Renal pelvis (tissue), 4 donors: ENCODE measurements around the gene PRKCH. TPM values are rescaled to one million over a fixed set of nuclear protein-coding genes. Genes with fewer than 3 reads are reported as not detected.

Experiments
- DNase-seq: peaks from one replicate; pipeline ENCODE4 v3.0.0-alpha.2; 2013
- polyA plus RNA-seq, 3 donors: library from polyadenylated mRNA; unstranded; fragments of 120-200 nt; gene quantifications; one replicate each; pipeline ENCODE4 v1.2.1, GENCODE V29; 2013; ENCODE audit not compliant: insufficient read length in 3 of 3

PRKCH gene
- polyA plus RNA-seq, 3 donors, result 15.5 to 22.6 (median 15.8) TPM

- no peak for DNase-seq
Observed at GRCh38 chr14:61362072-61362750, 40.8 kb downstream of the PRKCH start.

- DNase-seq, result no peak
Observed at GRCh38 chr14:61364243-61364642, 42.9 kb downstream of the PRKCH start.

GRCh38 chr14:61365667-61366212, 44.4 kb downstream of the PRKCH start:
- DNase-seq, result no peak

GRCh38 chr14:61368114-61368710, 46.8 kb downstream of the PRKCH start:
- DNase-seq, result no peak

- DNase-seq, result no peak
Observed at GRCh38 chr14:61368781-61369453, 47.5 kb downstream of the PRKCH start.

GRCh38 chr14:61369454-61369810, 48.1 kb downstream of the PRKCH start:
- DNase-seq, result no peak

GRCh38 chr14:61372379-61372778, 51.0 kb downstream of the PRKCH start:
- no peak for DNase-seq

GRCh38 chr14:61372842-61373555, 51.6 kb downstream of the PRKCH start:
- DNase-seq, result no peak

- DNase-seq, result no peak
Observed at GRCh38 chr14:61374284-61374683, 52.9 kb downstream of the PRKCH start.

GRCh38 chr14:61375218-61375617, 53.8 kb downstream of the PRKCH start:
- DNase-seq, result no peak

GRCh38 chr14:61376314-61376713, 54.9 kb downstream of the PRKCH start:
- DNase-seq, result no peak

- DNase-seq, result no peak
Observed at GRCh38 chr14:61377749-61378148, 56.4 kb downstream of the PRKCH start.

- DNase-seq, result no peak
Observed at GRCh38 chr14:61379639-61380184, 58.3 kb downstream of the PRKCH start.

GRCh38 chr14:61380984-61381383, 59.6 kb downstream of the PRKCH start:
- no peak for DNase-seq

- DNase-seq, result no peak
Observed at GRCh38 chr14:61381553-61381952, 60.2 kb downstream of the PRKCH start.

- DNase-seq, result no peak
Observed at GRCh38 chr14:61382842-61383241, 61.5 kb downstream of the PRKCH start.

GRCh38 chr14:61385002-61385685, 63.8 kb downstream of the PRKCH start:
- DNase-seq, result no peak

- no peak for DNase-seq
Observed at GRCh38 chr14:61386173-61386772, 64.9 kb downstream of the PRKCH start.

GRCh38 chr14:61387076-61387475, 65.7 kb downstream of the PRKCH start:
- no peak for DNase-seq

- DNase-seq, result no peak
Observed at GRCh38 chr14:61388173-61388975, 67.0 kb downstream of the PRKCH start.
